PC-3 (cell line): ENCODE measurements around the gene TARP.

Source experiments
- ATAC-seq: fragments of 200-7000 bp; cut with Tn5 transposase; 2 replicates; pipeline ENCODE4 v1.9.1; 2020; ENCODE audit warnings: mild to moderate bottlenecking, moderate library complexity
- BruUV-seq: library from RNA; stranded (reverse); fragments of 400-500 nt; replicated peaks from 2 replicates; lab custom pipeline; 2021; lab: Mats Ljungman, UMichigan
- CTCF ChIA-PET: fragments of 300-600 bp; sonication (Branson Sonifier 250); formaldehyde crosslinking; loops from one replicate; lab custom pipeline; 2022; ENCODE audit warnings: antibody characterized with exemption; lab: Charles Lee
- POLR2A ChIA-PET: fragments of 300-600 bp; sonication (Branson Sonifier 250); formaldehyde crosslinking; loops from one replicate; lab custom pipeline; 2022; ENCODE audit warnings: antibody characterized with exemption; ENCODE audit not compliant: unreplicated experiment; lab: Charles Lee
- DNase-seq: peaks from one replicate; pipeline ENCODE4 v3.0.0-alpha.2; 2015
- H2AFZ ChIP-seq: fragments of 300-600 bp; sonication (generic); 2 replicates; pipeline ENCODE4 v1.6.0; 2016; ENCODE audit warnings: antibody characterized with exemption, low read length
- H3F3A ChIP-seq: fragments of 300-600 bp; sonication (generic); one replicate; pipeline ENCODE4 v1.6.0; 2017; ENCODE audit warnings: antibody characterized with exemption, low read length, control low read depth, mild to moderate bottlenecking; ENCODE audit not compliant: unreplicated experiment
- H3K27ac ChIP-seq: fragments of 300-600 bp; sonication (generic); 2 replicates; pipeline ENCODE4 v1.5.1; 2016; ENCODE audit warnings: mild to moderate bottlenecking, low read length
- H3K27me3 ChIP-seq: fragments of 300-600 bp; sonication (generic); 2 replicates; pipeline ENCODE4 v1.6.1; 2016; ENCODE audit warnings: low read length, mixed read lengths
- H3K36me3 ChIP-seq: fragments of 300-600 bp; sonication (generic); 2 replicates; pipeline ENCODE4 v1.6.1; 2016; ENCODE audit warnings: low read depth, mixed run types, low read length, mixed read lengths
- H3K4me1 ChIP-seq: fragments of 300-600 bp; sonication (generic); 2 replicates; pipeline ENCODE4 v1.5.1; 2016; ENCODE audit warnings: low read length; ENCODE audit not compliant: insufficient read depth
- H3K4me2 ChIP-seq: fragments of 300-600 bp; sonication (generic); 2 replicates; pipeline ENCODE4 v1.6.0; 2016; ENCODE audit warnings: low read length
- H3K4me3 ChIP-seq: fragments of 300-600 bp; sonication (generic); 2 replicates; pipeline ENCODE4 v1.5.1; 2016; ENCODE audit warnings: mild to moderate bottlenecking, low read length, mixed read lengths
- H3K79me2 ChIP-seq: fragments of 300-600 bp; sonication (generic); 2 replicates; pipeline ENCODE4 v1.6.1; 2017; ENCODE audit warnings: low read length, mixed read lengths
- H3K9ac ChIP-seq: fragments of 300-600 bp; sonication (generic); 2 replicates; pipeline ENCODE4 v1.6.0; 2016; ENCODE audit warnings: mild to moderate bottlenecking, low read length
- H3K9me2 ChIP-seq: fragments of 300-600 bp; sonication (generic); replicated peaks from 2 replicates; pipeline ENCODE4 v1.6.1; 2016; ENCODE audit warnings: mixed run types, low read length, mixed read lengths
- H3K9me3 ChIP-seq: fragments of 300-600 bp; sonication (generic); 2 replicates; pipeline ENCODE4 v1.6.1; 2016; ENCODE audit warnings: low read length, mixed read lengths
- H4K20me1 ChIP-seq: fragments of 300-600 bp; sonication (generic); 2 replicates; pipeline ENCODE4 v1.6.1; 2016; ENCODE audit warnings: low read length, mixed read lengths
- CTCF ChIP-seq: fragments of 300-600 bp; sonication (generic); conservative IDR thresholded peaks from 2 replicates; pipeline ENCODE4 v1.5.1; 2017; ENCODE audit warnings: antibody characterized with exemption, low read depth, mild to moderate bottlenecking, low read length
- EZH2 ChIP-seq: fragments of 300-600 bp; sonication (generic); IDR thresholded peaks from one replicate; pipeline ENCODE4 v1.6.1; 2017; ENCODE audit warnings: antibody characterized with exemption, mild to moderate bottlenecking, low read length; ENCODE audit not compliant: unreplicated experiment
- EZH2phosphoT487 ChIP-seq: fragments of 300-600 bp; sonication (generic); IDR thresholded peaks from 2 replicates; pipeline ENCODE4 v1.6.1; 2018; ENCODE audit warnings: mild to moderate bottlenecking, antibody characterized with exemption, low read length, borderline replicate concordance
- intact Hi-C: fragments of 100-400 bp; cut with micrococcal nuclease; formaldehyde crosslinking; loops from 2 replicates; pipeline ENCODE4 v1.9.0; 2023

Gene TARP

GRCh38 chr7:38309555-38309954 is 36.1 kb upstream of the TARP start:
- TF ChIP-seq EZH2 (no peak), CTCF (no peak)
- BruUV-seq, result no TSS peak
- Histone ChIP-seq H2AFZ (no peak overlapping the region), H3K36me3 (no peaks in the 10 kb centered on the region), H3K9ac (no peak overlapping the region), H3K27ac (no peak overlapping the region), H3K79me2 (no peaks in the 10 kb centered on the region), H3K4me1 (no peaks in the 10 kb centered on the region), H4K20me1 (no peaks in the 10 kb centered on the region), H3K9me3 (no peaks in the 10 kb centered on the region), H3K4me2 (no peak overlapping the region), H3K27me3 (peaks cover 41% of the 10 kb centered on the region), H3F3A (no peaks in the 10 kb centered on the region), H3K9me2 (no peaks in the 10 kb centered on the region), H3K4me3 (no peak overlapping the region)
- ATAC-seq (no peak), DNase-seq (no peak)
- intact Hi-C loops, result no loop called here
- ChIA-PET CTCF (no interaction called here), POLR2A (no interaction called here)

- Histone ChIP-seq H3K4me2 (no peak overlapping the region), H3K4me3 (no peak overlapping the region), H3K9ac (no peak overlapping the region), H3K4me1 (no peaks in the 10 kb centered on the region), H3K79me2 (no peaks in the 10 kb centered on the region), H3F3A (no peaks in the 10 kb centered on the region), H3K27me3 (peaks cover 52% of the 10 kb centered on the region), H4K20me1 (no peaks in the 10 kb centered on the region), H3K27ac (no peak overlapping the region), H3K36me3 (no peaks in the 10 kb centered on the region), H3K9me2 (no peaks in the 10 kb centered on the region), H3K9me3 (no peaks in the 10 kb centered on the region), H2AFZ (no peak overlapping the region)
- no peak for DNase-seq
- intact Hi-C loops, result no loop called here
- ATAC-seq, result no peak
- TF ChIP-seq EZH2 (no peak), CTCF (no peak), EZH2phosphoT487 (no peak)
- ChIA-PET POLR2A (no interaction called here), CTCF (interaction anchor here (0.6 kb wide), 1 partner anchor 11 kb away, joined by 3 read pairs; no protein-coding TSS in a partner anchor)
- no TSS peak for BruUV-seq
Measured at GRCh38 chr7:38308140-38308539, 34.7 kb upstream of the TARP start.

GRCh38 chr7:38307640-38308039 is 34.2 kb upstream of the TARP start:
- Histone ChIP-seq H3K79me2 (no peaks in the 10 kb centered on the region), H3K27me3 (peaks cover 55% of the 10 kb centered on the region), H2AFZ (no peak overlapping the region), H3K9me3 (no peaks in the 10 kb centered on the region), H3K9me2 (no peaks in the 10 kb centered on the region), H3K4me1 (no peaks in the 10 kb centered on the region), H3K4me2 (no peak overlapping the region), H3K4me3 (no peak overlapping the region), H3K9ac (no peak overlapping the region), H3F3A (no peaks in the 10 kb centered on the region), H4K20me1 (no peaks in the 10 kb centered on the region), H3K36me3 (no peaks in the 10 kb centered on the region), H3K27ac (no peak overlapping the region)
- POLR2A ChIA-PET, result no interaction called here
- intact Hi-C loops, result no loop called here
- no TSS peak for BruUV-seq
- TF ChIP-seq CTCF, result no peak
- TF ChIP-seq EZH2phosphoT487, result no peak
- no peak for TF ChIP-seq EZH2
- no peak for ATAC-seq
- CTCF ChIA-PET, result no interaction called here
- DNase-seq, result no peak
